H1 (cell line): ENCODE data around the gene FRS2. TPM values are rescaled to one million over a fixed set of nuclear protein-coding genes. Genes with fewer than 3 reads are reported as not detected.

Experiments used
- CTCF ChIA-PET: fragments of 300-600 bp; sonication (Branson Sonifier 250); formaldehyde crosslinking; loops from one replicate; lab custom pipeline; 2021; ENCODE audit not compliant: partially characterized antibody; lab: Charles Lee
- POLR2A ChIA-PET: fragments of 300-600 bp; sonication (Branson Sonifier 250); formaldehyde crosslinking; loops from one replicate; lab custom pipeline; 2021; ENCODE audit warnings: inconsistent platforms; ENCODE audit not compliant: partially characterized antibody; lab: Charles Lee
- DNase-seq, 2 experiments: peaks; one replicate each; pipeline versions ENCODE4 v3.0.0 to v3.0.0-alpha.2; 2010 to 2022; ENCODE audit warnings: low spot score in 2 of 2, low read depth in 1 of 2, mixed read lengths in 1 of 2
- FAIRE-seq: peaks from 2 replicates; lab custom pipeline; 2011; peaks lifted over from hg19 to GRCh38; lab: Jason Lieb, UNC
- H2AFZ ChIP-seq: 2 replicates; pipeline ENCODE4 v1.8.1; 2012; ENCODE audit warnings: low read length, inconsistent platforms
- H2AK5ac ChIP-seq: 2 replicates; pipeline ENCODE4 v1.6.1; 2013; ENCODE audit warnings: low read depth, low read length
- H2BK120ac ChIP-seq: replicated peaks from 2 replicates; pipeline ENCODE3; 2013; ENCODE audit warnings: low read depth, low read length, inconsistent platforms
- H2BK12ac ChIP-seq: 2 replicates; pipeline ENCODE4 v1.6.1; 2013; ENCODE audit warnings: low read depth, low read length
- H2BK15ac ChIP-seq: 2 replicates; pipeline ENCODE4 v1.6.1; 2013; ENCODE audit warnings: low read length
- H2BK20ac ChIP-seq: 2 replicates; pipeline ENCODE4 v1.6.1; 2013; ENCODE audit warnings: low read length
- H2BK5ac ChIP-seq: 2 replicates; pipeline ENCODE4 v1.6.1; 2013; ENCODE audit warnings: low read depth, low read length
- H3K14ac ChIP-seq: 2 replicates; pipeline ENCODE4 v1.6.1; 2013; ENCODE audit warnings: inconsistent platforms; ENCODE audit not compliant: insufficient read length
- H3K18ac ChIP-seq: 2 replicates; pipeline ENCODE4 v1.6.1; 2013; ENCODE audit warnings: low read length; ENCODE audit errors: extremely low read depth
- H3K23ac ChIP-seq: 2 replicates; pipeline ENCODE4 v1.6.1; 2013; ENCODE audit warnings: inconsistent platforms; ENCODE audit not compliant: insufficient read length
- H3K23me2 ChIP-seq: 2 replicates; pipeline ENCODE4 v1.6.1; 2013; ENCODE audit warnings: low read depth, low read length
- H3K27ac ChIP-seq: 2 replicates; pipeline ENCODE4 v1.6.1; 2011; ENCODE audit warnings: low read depth, low read length, inconsistent platforms
- H3K27me3 ChIP-seq, 4 experiments: replicated peaks in 1 of 4; 1 replicate in 1 of 4; 2 replicates in 3 of 4; pipeline versions ENCODE4 v1.6.1 to v1.8.1; 2011 to 2013; ENCODE audit warnings: low read length in 3 of 4, mild to moderate bottlenecking in 3 of 4, inconsistent platforms in 2 of 4, mixed read lengths in 2 of 4, moderate library complexity in 1 of 4; ENCODE audit not compliant: control insufficient read depth in 3 of 4, insufficient read depth in 3 of 4; ENCODE audit errors: extremely low read depth in 1 of 4
- H3K36me3 ChIP-seq, 4 experiments: 2 replicates each; pipeline versions ENCODE4 v1.6.1 to v1.8.1; 2011 to 2013; ENCODE audit warnings: mild to moderate bottlenecking in 4 of 4, low read length in 3 of 4, moderate library complexity in 2 of 4, control low read depth in 1 of 4, inconsistent platforms in 1 of 4; ENCODE audit not compliant: insufficient read depth in 4 of 4, control insufficient read depth in 2 of 4
- H3K4ac ChIP-seq: replicated peaks from 2 replicates; pipeline ENCODE3; 2013; ENCODE audit warnings: low read length, low read depth, mixed read lengths, inconsistent platforms; ENCODE audit not compliant: insufficient read length
- H3K4me1 ChIP-seq, 4 experiments: replicated peaks in 1 of 4; 1 replicate in 1 of 4; 2 replicates in 3 of 4; pipeline versions ENCODE4 v1.6.1 to v1.8.1; 2011 to 2013; ENCODE audit warnings: low read length in 3 of 4, inconsistent platforms in 2 of 4, mixed read lengths in 1 of 4; ENCODE audit not compliant: insufficient read depth in 4 of 4, control insufficient read depth in 3 of 4
- H3K4me2 ChIP-seq, 2 experiments: 2 replicates each; pipeline versions ENCODE4 v1.6.1 to v1.8.1; 2011 to 2013; ENCODE audit warnings: low read depth in 2 of 2, low read length in 2 of 2, control low read depth in 1 of 2, inconsistent platforms in 1 of 2, mild to moderate bottlenecking in 1 of 2; ENCODE audit not compliant: insufficient read depth in 1 of 2
- H3K4me3 ChIP-seq, 4 experiments: fragments of 200-600, 300-600 bp in 1 of 4; sonication (generic), shearing (Covaris generic), sonication (Bioruptor Twin) in 1 of 4; 2 replicates each; pipeline versions ENCODE4 v1.5.1 to v1.8.1; 2011 to 2016; ENCODE audit warnings: low read length in 4 of 4, low read depth in 3 of 4, control low read depth in 2 of 4, inconsistent platforms in 2 of 4, mild to moderate bottlenecking in 2 of 4, mixed read lengths in 1 of 4, moderate library complexity in 1 of 4; ENCODE audit not compliant: insufficient read depth in 2 of 4; ENCODE audit errors: extremely low read depth in 1 of 4
- H3K56ac ChIP-seq: replicated peaks from 2 replicates; pipeline ENCODE3; 2013; ENCODE audit warnings: low read depth, mild to moderate bottlenecking, mixed read lengths, low read length, inconsistent platforms; ENCODE audit not compliant: insufficient read length
- H3K79me1 ChIP-seq: 2 replicates; pipeline ENCODE4 v1.6.1; 2013; ENCODE audit warnings: low read depth, low read length, control low read depth
- H3K79me2 ChIP-seq, 2 experiments: 2 replicates each; pipeline versions ENCODE4 v1.6.1 to v1.8.1; 2012 to 2013; ENCODE audit warnings: low read length in 2 of 2, mild to moderate bottlenecking in 2 of 2, inconsistent platforms in 1 of 2; ENCODE audit not compliant: insufficient read depth in 2 of 2, control insufficient read depth in 1 of 2
- H3K9ac ChIP-seq, 4 experiments: replicated peaks in 1 of 4; 1 replicate in 1 of 4; 2 replicates in 3 of 4; pipeline versions ENCODE4 v1.6.1 to v1.8.1; 2011 to 2013; ENCODE audit warnings: low read depth in 3 of 4, low read length in 3 of 4, control low read depth in 2 of 4, mild to moderate bottlenecking in 2 of 4, moderate library complexity in 2 of 4, inconsistent platforms in 1 of 4; ENCODE audit errors: extremely low read depth in 1 of 4
- H3K9me3 ChIP-seq, 2 experiments: 2 replicates each; pipeline versions ENCODE4 v1.6.1 to v1.8.1; 2012 to 2013; ENCODE audit warnings: mild to moderate bottlenecking in 2 of 2, moderate library complexity in 2 of 2, control low read depth in 1 of 2, inconsistent platforms in 1 of 2, low read depth in 1 of 2, low read length in 1 of 2, mixed read lengths in 1 of 2; ENCODE audit not compliant: insufficient read depth in 2 of 2
- H4K20me1 ChIP-seq, 2 experiments: replicated peaks in 1 of 2; 2 replicates each; pipeline versions ENCODE3 to v1.8.1; 2011 to 2013; ENCODE audit warnings: inconsistent platforms in 2 of 2, low read length in 2 of 2, mild to moderate bottlenecking in 1 of 2; ENCODE audit not compliant: insufficient read depth in 2 of 2, control insufficient read depth in 1 of 2
- H4K5ac ChIP-seq: 2 replicates; pipeline ENCODE4 v1.6.1; 2013; ENCODE audit warnings: low read length, low read depth, mixed read lengths, inconsistent platforms; ENCODE audit not compliant: insufficient read length
- H4K8ac ChIP-seq: 2 replicates; pipeline ENCODE4 v1.8.0; 2013; ENCODE audit warnings: mild to moderate bottlenecking, moderate library complexity, low read length, inconsistent platforms; ENCODE audit not compliant: insufficient read depth; ENCODE audit errors: extremely low read depth
- H4K91ac ChIP-seq: replicated peaks from 2 replicates; pipeline ENCODE3; 2013; ENCODE audit warnings: low read length, mixed read lengths, inconsistent platforms; ENCODE audit not compliant: insufficient read length
- BACH1 ChIP-seq: IDR thresholded peaks from 2 replicates; pipeline ENCODE4 v1.6.1; 2012; ENCODE audit warnings: low read length, improper control_type of control experiment
- E2F6 ChIP-seq: IDR thresholded peaks from 2 replicates; pipeline ENCODE4 v1.6.1; 2012; ENCODE audit warnings: inconsistent platforms
- GABPA ChIP-seq: IDR thresholded peaks from 2 replicates; pipeline ENCODE4 v1.6.1; 2011; ENCODE audit warnings: mild to moderate bottlenecking, low read length, moderate library complexity, borderline replicate concordance; ENCODE audit not compliant: insufficient read depth
- POLR2AphosphoS5 ChIP-seq: IDR thresholded peaks from 2 replicates; pipeline ENCODE4 v1.6.1; 2011; ENCODE audit warnings: low read depth, low read length
- SUZ12 ChIP-seq: fragments of 200-600 bp; sonication (generic); IDR thresholded peaks from 2 replicates; pipeline ENCODE4 v1.6.1; 2012; ENCODE audit warnings: mild to moderate bottlenecking, inconsistent platforms, low read length, moderate library complexity, mixed read lengths
- TCF12 ChIP-seq: IDR thresholded peaks from 2 replicates; pipeline ENCODE4 v1.6.1; 2011; ENCODE audit warnings: low read depth, mild to moderate bottlenecking, low read length
- ZNF274 ChIP-seq: IDR thresholded peaks from 2 replicates; pipeline ENCODE4 v1.7.0; 2012; ENCODE audit warnings: low read length, borderline replicate concordance; ENCODE audit errors: extremely low read depth
- WGBS, 2 experiments: shearing (Covaris generic) in 1 of 2; methylation state at CpG; one replicate each; pipeline versions ENCODE4 v1.1.6 to v1.1.7; 2013 to 2015; ENCODE audit warnings: low lambda C conversion rate in 2 of 2, mixed read lengths in 2 of 2, inconsistent platforms in 1 of 2, low coverage in 1 of 2, missing lambda C conversion rate in 1 of 2; ENCODE audit not compliant: insufficient replicate concordance in 2 of 2, insufficient coverage in 1 of 2, insufficient read length in 1 of 2; ENCODE audit errors: extremely low coverage in 1 of 2, missing lambda C conversion rate in 1 of 2; 5-methylcytosine and 5-hydroxymethylcytosine counted together
- polyA plus RNA-seq, 7 experiments: library from polyadenylated mRNA; depleted of rRNA in 3 of 7; stranded (reverse) in 5 of 7; unstranded in 2 of 7; fragments of >200 nt in 5 of 7; fragments of 200-250 nt in 2 of 7; gene quantifications; 1 replicate in 5 of 7; 2 replicates in 1 of 7; 4 replicates in 1 of 7; pipeline versions ENCODE4 v1.2.1 to v1.2.3, GENCODE V29; 2011 to 2013; ENCODE audit warnings: missing spikeins in 2 of 7, mixed read lengths in 2 of 7
- total RNA-seq: library from RNA; stranded (reverse); fragmentation: NEBNext Ultra II Directional; extraction: Animal tissue kit (Norgen Biotek cat#: 25700); gene quantifications from 2 replicates; pipeline ENCODE4 v1.2.1, GENCODE V29; 2021

Gene FRS2
- total and polyA plus RNA-seq, 2 of the 8 experiments (the other 6 are each of a cell fraction or from before 2014, with no cell fraction given) = 10.3 to 35.8 TPM

- no peak overlapping the region for H3K18ac ChIP-seq
- no peak for TF ChIP-seq ZNF274
- TF ChIP-seq GABPA = no peak
- no peak for TF ChIP-seq TCF12
- TF ChIP-seq BACH1 = no peak
- no peak for TF ChIP-seq SUZ12
- TF ChIP-seq E2F6 = no peak
- no peak for TF ChIP-seq POLR2AphosphoS5
- TF ChIP-seq, all 59 proteins: peak for 0
- Histone ChIP-seq H3K4ac (no peak overlapping the region), H2BK15ac (no peak overlapping the region), H4K20me1 (no peaks in the 10 kb centered on the region), H3K4me1 (no peaks in the 10 kb centered on the region), H3K23me2 (no peaks in the 10 kb centered on the region), H4K8ac (no peak overlapping the region), H3K27me3 (no peaks in the 10 kb centered on the region), H4K91ac (no peak overlapping the region), H2AFZ (0 out of 2 replicates have a peak overlapping the region, but pooled peaks have one; percentile 1), H4K5ac (no peak overlapping the region), H3K79me1 (no peaks in the 10 kb centered on the region), H2BK12ac (no peak overlapping the region), H2BK5ac (no peak overlapping the region), H3K36me3 (no peaks in the 10 kb centered on the region), H3K9me3 (no peaks in the 10 kb centered on the region), H2BK20ac (no peak overlapping the region), H3K4me2 (no peak overlapping the region), H3K23ac (no peak overlapping the region), H2AK5ac (no peak overlapping the region), H3K14ac (no peak overlapping the region), H3K4me3 (no peak overlapping the region), H2BK120ac (no peak overlapping the region), H3K79me2 (no peaks in the 10 kb centered on the region), H3K9ac (no peak overlapping the region), H3K56ac (no peak overlapping the region), H3K27ac (no peak overlapping the region)
- ChIA-PET POLR2A (interaction anchor here (1.9 kb wide), 1 partner anchor 11 kb away, joined by 8 read pairs; the partner anchor contains the start of gene FRS2), CTCF (interaction anchor here (1.2 kb wide), 1 partner anchor 8 kb away, joined by 5 read pairs; no protein-coding TSS in a partner anchor)
- no peak for DNase-seq
- FAIRE-seq = no peak
- WGBS, 2 experiments = 97% methylated on average over 3 of the region's 3 CpGs; no CpG with 5 or more reads in 1 of the 2 experiments
These were observed 10.7 kb upstream of the FRS2 start for GRCh38 chr12:69459477-69459876.
